Thoracic aorta (tissue), 2 donors: Measurements from ENCODE around the gene TRERF1. TPM values are rescaled to one million over a fixed set of nuclear protein-coding genes. Genes with fewer than 3 reads are reported as not detected.

Experiments
- ATAC-seq: fragments of 150-250 bp; one replicate; pipeline ENCODE4 v1.8.0; 2017; ENCODE audit warnings: low read depth; ENCODE audit not compliant: insufficient number of reproducible peaks, low FRiP score
- DNase-seq: peaks from one replicate; pipeline ENCODE4 v3.0.0-alpha.2; 2020; ENCODE audit warnings: low spot score
- H3K27ac ChIP-seq, 2 donors: fragments of 200-600 bp; sonication (generic); 1 replicate in 1 of 2; 2 replicates in 1 of 2; pipeline ENCODE4 v1.5.1; 2016; ENCODE audit warnings: mild to moderate bottlenecking in 2 of 2, moderate library complexity in 2 of 2
- H3K27me3 ChIP-seq: fragments of 200-600 bp; sonication (generic); replicated peaks from 2 replicates; pipeline ENCODE4 v1.6.0; 2016; ENCODE audit warnings: mild to moderate bottlenecking; ENCODE audit not compliant: insufficient read depth
- H3K36me3 ChIP-seq: fragments of 200-600 bp; sonication (generic); one replicate; pipeline ENCODE4 v1.5.1; 2016
- H3K4me1 ChIP-seq, 2 donors: fragments of 200-600 bp; sonication (generic); 1 replicate in 1 of 2; 2 replicates in 1 of 2; pipeline versions ENCODE4 v1.5.1 to v1.6.0; 2016; ENCODE audit warnings: low read depth in 2 of 2, mild to moderate bottlenecking in 1 of 2; ENCODE audit not compliant: control insufficient read depth in 1 of 2
- H3K4me3 ChIP-seq: fragments of 200-600 bp; sonication (generic); 2 replicates; pipeline ENCODE4 v1.5.1; 2016; ENCODE audit warnings: mild to moderate bottlenecking
- H3K9me3 ChIP-seq: fragments of 200-600 bp; sonication (generic); 2 replicates; pipeline ENCODE4 v1.5.1; 2016
- CTCF ChIP-seq: fragments of 200-600 bp; sonication (generic); IDR thresholded peaks from one replicate; pipeline ENCODE4 v1.5.1; 2019; ENCODE audit warnings: antibody characterized with exemption
- total RNA-seq, 2 donors: library from RNA; depleted of rRNA; stranded (reverse); fragments of >200 nt; gene quantifications; one replicate each; pipeline versions ENCODE4 v1.1.0 to v1.2.3, GENCODE V29; 2016

TRERF1 gene
- total RNA-seq, 2 donors from 2014 or later, result 4.6 to 5.0 TPM

- no peaks in the 10 kb centered on the region for H3K27me3 ChIP-seq
- no peak overlapping the region for H3K27ac ChIP-seq
- no peak overlapping the region for H3K4me3 ChIP-seq
- TF ChIP-seq CTCF, result no peak
- H3K9me3 ChIP-seq, result no peaks in the 10 kb centered on the region
- ATAC-seq (no peak), DNase-seq (no peak)
- peaks cover 0 to under 1% of the 10 kb centered on the region in 2 donors for H3K4me1 ChIP-seq
- H3K36me3 ChIP-seq, result no peaks in the 10 kb centered on the region
Measured at GRCh38 chr6:42344756-42345155, 107.0 kb downstream of the TRERF1 start.

GRCh38 chr6:42341771-42342553, 109.8 kb downstream of the TRERF1 start:
- ATAC-seq (no peak), DNase-seq (no peak)
- H3K36me3 ChIP-seq, result no peaks in the 10 kb centered on the region
- H3K4me1 ChIP-seq, result peaks cover 0 to 18% of the 10 kb centered on the region in 2 donors
- H3K27ac ChIP-seq, result no peak overlapping the region
- no peak overlapping the region for H3K4me3 ChIP-seq
- H3K27me3 ChIP-seq, result no peaks in the 10 kb centered on the region
- H3K9me3 ChIP-seq, result no peaks in the 10 kb centered on the region
- TF ChIP-seq CTCF, result no peak

GRCh38 chr6:42341221-42341620, 110.5 kb downstream of the TRERF1 start:
- ATAC-seq, result no peak

GRCh38 chr6:42340511-42340910, 111.2 kb downstream of the TRERF1 start:
- H3K27me3 ChIP-seq, result no peaks in the 10 kb centered on the region
- H3K36me3 ChIP-seq, result no peaks in the 10 kb centered on the region
- H3K4me1 ChIP-seq, result peaks cover 0 to 18% of the 10 kb centered on the region in 2 donors
- no peak for TF ChIP-seq CTCF
- ATAC-seq (no peak), DNase-seq (no peak)
- H3K27ac ChIP-seq, result no peak overlapping the region
- H3K9me3 ChIP-seq, result no peaks in the 10 kb centered on the region
- H3K4me3 ChIP-seq, result no peak overlapping the region

More at GRCh38 chr6:42341221-42341620, 110.5 kb downstream of the TRERF1 start:
- H3K36me3 ChIP-seq, result no peaks in the 10 kb centered on the region
- DNase-seq, result no peak
- no peaks in the 10 kb centered on the region for H3K9me3 ChIP-seq
- no peak overlapping the region for H3K27ac ChIP-seq
- no peaks in the 10 kb centered on the region for H3K27me3 ChIP-seq
- H3K4me1 ChIP-seq, result peaks cover 0 to 18% of the 10 kb centered on the region in 2 donors
- TF ChIP-seq CTCF, result no peak
- no peak overlapping the region for H3K4me3 ChIP-seq

- no peak for TF ChIP-seq CTCF
- no peak overlapping the region for H3K27ac ChIP-seq
- no peaks in the 10 kb centered on the region for H3K27me3 ChIP-seq
- no peaks in the 10 kb centered on the region for H3K9me3 ChIP-seq
- peaks cover 0 to 18% of the 10 kb centered on the region in 2 donors for H3K4me1 ChIP-seq
- ATAC-seq (no peak), DNase-seq (no peak)
- no peak overlapping the region for H3K4me3 ChIP-seq
- no peaks in the 10 kb centered on the region for H3K36me3 ChIP-seq
Measured at GRCh38 chr6:42339991-42340401, 111.7 kb downstream of the TRERF1 start.
